ENCODE results near the gene YIPF2. TPM values are rescaled to one million over a fixed set of nuclear protein-coding genes. Genes with fewer than 3 reads are reported as not detected.

The YIPF2 gene
- total RNA-seq, 1 experiment from 2014 or later = 65.5 TPM

DNA sequence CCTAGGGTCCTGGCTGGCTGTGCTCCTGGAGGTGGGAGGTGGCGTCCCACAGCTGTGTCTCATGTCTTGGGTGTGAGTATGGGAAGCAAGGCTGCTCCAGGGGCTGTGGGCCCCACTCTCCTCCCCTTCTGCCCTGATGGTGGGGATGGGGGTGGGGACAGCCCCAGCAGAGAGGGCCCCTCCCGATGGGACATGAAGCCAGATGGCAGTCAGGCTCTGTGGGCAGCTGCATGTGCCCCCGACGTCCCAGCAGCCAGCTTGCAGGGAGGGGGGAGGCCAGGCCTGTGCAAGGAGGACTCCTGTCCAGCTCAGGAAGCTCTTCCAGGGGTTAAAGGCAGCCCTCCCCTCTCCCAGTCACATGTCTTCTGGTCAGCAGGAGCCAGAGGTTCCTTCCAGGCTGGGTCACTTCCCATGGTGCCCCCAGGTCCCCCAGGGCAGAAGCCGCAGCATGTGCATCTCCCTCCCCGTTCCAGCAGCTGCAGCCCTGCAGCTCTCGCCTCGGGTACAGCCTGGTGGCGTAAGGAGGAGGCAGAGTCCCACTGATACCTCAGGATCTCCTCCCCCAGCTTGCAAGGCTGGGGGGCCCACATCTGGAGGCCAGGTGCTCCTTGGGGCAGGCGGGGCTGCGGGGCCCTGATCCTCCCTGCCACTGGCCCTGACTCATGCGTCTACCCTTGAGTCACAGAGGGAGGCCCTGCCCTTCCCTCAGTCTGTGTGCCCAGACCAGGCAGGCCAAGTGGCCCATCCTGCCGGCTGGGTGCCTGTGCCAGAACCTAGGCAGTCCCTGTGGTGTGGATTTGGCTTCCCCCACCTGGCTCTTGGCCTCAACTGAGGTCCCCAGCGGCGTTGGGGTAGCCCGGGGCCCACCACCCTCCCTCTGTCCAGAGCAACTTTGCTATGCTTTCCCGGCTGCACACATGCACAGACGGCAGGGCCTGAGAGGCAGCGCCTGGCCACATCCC, 13.0 kb downstream of the YIPF2 start:
- Mint-ChIP-seq H3K4me3 (ENCODE audit: unreplicated experiment) (peak overlapping the region; percentile 25), H3K27ac (ENCODE audit: low read depth, unreplicated experiment) (peak overlapping the region; percentile 57), H3K9me3 (ENCODE audit: unreplicated experiment) (no peaks in the 10 kb centered on the region), H3K36me3 (ENCODE audit: insufficient read depth, unreplicated experiment) (peaks cover 81% of the 10 kb centered on the region), H3K4me1 (ENCODE audit: insufficient read depth, unreplicated experiment) (peaks cover 5% of the 10 kb centered on the region), H3K27me3 (ENCODE audit: insufficient read depth, unreplicated experiment) (no peaks in the 10 kb centered on the region)
- ChIA-PET POLR2A (interaction anchor here (0.6 kb wide), 1 partner anchor 50 kb away, joined by 3 read pairs; no protein-coding TSS in a partner anchor), CTCF (interaction anchor here (0.7 to 2.0 kb wide), 6 partner anchors 16 to 49 kb away, joined by 3 to 11 read pairs (median 3); no protein-coding TSS in a partner anchor)
- no TSS peak for BruUV-seq (replicated peaks)
- intact Hi-C loops (cut with micrococcal nuclease) = loop anchor here (5.0 kb wide), 1 partner anchor 43 kb away; the partner anchor contains the start of gene CARM1
- peak; percentile 92 for DNase-seq (ENCODE audit: unreplicated experiment)
- TF ChIP-seq, protein P1, sequence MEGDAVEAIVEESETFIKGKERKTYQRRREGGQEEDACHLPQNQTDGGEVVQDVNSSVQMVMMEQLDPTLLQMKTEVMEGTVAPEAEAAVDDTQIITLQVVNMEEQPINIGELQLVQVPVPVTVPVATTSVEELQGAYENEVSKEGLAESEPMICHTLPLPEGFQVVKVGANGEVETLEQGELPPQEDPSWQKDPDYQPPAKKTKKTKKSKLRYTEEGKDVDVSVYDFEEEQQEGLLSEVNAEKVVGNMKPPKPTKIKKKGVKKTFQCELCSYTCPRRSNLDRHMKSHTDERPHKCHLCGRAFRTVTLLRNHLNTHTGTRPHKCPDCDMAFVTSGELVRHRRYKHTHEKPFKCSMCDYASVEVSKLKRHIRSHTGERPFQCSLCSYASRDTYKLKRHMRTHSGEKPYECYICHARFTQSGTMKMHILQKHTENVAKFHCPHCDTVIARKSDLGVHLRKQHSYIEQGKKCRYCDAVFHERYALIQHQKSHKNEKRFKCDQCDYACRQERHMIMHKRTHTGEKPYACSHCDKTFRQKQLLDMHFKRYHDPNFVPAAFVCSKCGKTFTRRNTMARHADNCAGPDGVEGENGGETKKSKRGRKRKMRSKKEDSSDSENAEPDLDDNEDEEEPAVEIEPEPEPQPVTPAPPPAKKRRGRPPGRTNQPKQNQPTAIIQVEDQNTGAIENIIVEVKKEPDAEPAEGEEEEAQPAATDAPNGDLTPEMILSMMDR (IDR thresholded peaks at IDR 0.05; ENCODE audit: unreplicated experiment) = no peak

DNA sequence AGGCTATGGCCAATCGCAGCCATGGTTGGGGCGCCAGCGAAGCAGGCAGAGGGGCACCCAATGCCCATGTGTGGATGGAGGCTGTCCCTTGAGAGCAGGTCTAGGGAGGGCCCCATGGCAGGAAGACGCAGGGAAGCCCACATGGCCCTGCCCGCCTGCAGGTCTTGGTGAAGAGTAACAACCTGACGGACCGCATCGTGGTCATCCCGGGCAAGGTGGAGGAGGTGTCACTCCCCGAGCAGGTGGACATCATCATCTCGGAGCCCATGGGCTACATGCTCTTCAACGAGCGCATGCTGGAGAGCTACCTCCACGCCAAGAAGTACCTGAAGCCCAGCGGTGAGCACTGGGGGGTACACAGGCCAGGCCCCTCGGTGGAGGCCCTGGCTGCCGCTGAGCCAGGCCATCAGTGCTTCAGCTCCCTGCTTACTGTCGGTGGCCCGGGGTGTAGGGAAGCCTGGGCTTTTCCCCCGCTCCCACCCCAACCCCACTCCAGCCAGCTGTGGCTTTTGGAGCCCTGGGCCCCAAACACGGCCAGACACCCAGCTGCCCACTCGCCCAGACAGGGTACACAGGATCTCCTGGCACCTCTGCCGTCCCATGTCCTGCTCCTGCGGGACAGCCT, 14.6 kb downstream of the YIPF2 start:
- TF ChIP-seq, protein P1 (IDR thresholded peaks at IDR 0.05; ENCODE audit: unreplicated experiment) = no peak
- Mint-ChIP-seq H3K27ac (ENCODE audit: low read depth, unreplicated experiment) (no peak overlapping the region), H3K4me3 (ENCODE audit: unreplicated experiment) (no peak overlapping the region), H3K4me1 (ENCODE audit: insufficient read depth, unreplicated experiment) (peaks cover 5% of the 10 kb centered on the region), H3K27me3 (ENCODE audit: insufficient read depth, unreplicated experiment) (no peaks in the 10 kb centered on the region), H3K9me3 (ENCODE audit: unreplicated experiment) (no peaks in the 10 kb centered on the region), H3K36me3 (ENCODE audit: insufficient read depth, unreplicated experiment) (peaks cover 83% of the 10 kb centered on the region)
- DNase-seq (ENCODE audit: unreplicated experiment) = no peak
- ChIA-PET POLR2A (no interaction called here), CTCF (interaction anchor here (0.6 kb wide), 2 partner anchors 249 to 285 kb away, joined by 3 read pairs; no protein-coding TSS in a partner anchor)
- BruUV-seq (replicated peaks) = no TSS peak
- intact Hi-C loops (cut with micrococcal nuclease) = no loop called here

DNA sequence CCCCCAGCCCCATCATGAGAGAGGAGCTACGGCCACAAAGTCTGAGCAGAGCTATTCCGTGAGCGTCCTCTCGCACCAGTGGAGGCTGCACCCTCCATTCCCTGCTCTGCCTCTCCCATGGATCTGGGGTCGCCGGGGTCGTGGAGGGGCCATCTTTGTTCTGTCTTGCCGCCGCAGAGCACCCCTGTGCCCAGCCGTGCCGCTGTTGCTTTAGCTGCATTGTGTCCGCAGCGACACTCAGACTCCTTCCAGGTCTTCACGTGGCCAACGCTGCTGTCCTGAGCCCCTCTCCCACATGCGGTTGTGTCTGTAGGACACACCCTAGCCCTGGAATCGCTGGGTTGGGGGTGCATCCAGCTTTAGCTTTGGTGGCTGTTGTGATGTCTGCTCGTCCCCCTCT, 15.8 kb downstream of the YIPF2 start:
- Mint-ChIP-seq H3K4me3 (ENCODE audit: unreplicated experiment) (no peak overlapping the region), H3K36me3 (ENCODE audit: insufficient read depth, unreplicated experiment) (peaks cover 85% of the 10 kb centered on the region), H3K4me1 (ENCODE audit: insufficient read depth, unreplicated experiment) (peaks cover 5% of the 10 kb centered on the region), H3K27ac (ENCODE audit: low read depth, unreplicated experiment) (no peak overlapping the region), H3K27me3 (ENCODE audit: insufficient read depth, unreplicated experiment) (no peaks in the 10 kb centered on the region), H3K9me3 (ENCODE audit: unreplicated experiment) (no peaks in the 10 kb centered on the region)
- intact Hi-C loops (cut with micrococcal nuclease) = no loop called here
- ChIA-PET CTCF (no interaction called here), POLR2A (interaction anchor here (0.6 kb wide), 1 partner anchor 8 kb away, joined by 3 read pairs; no protein-coding TSS in a partner anchor)
- TF ChIP-seq, protein P1 (IDR thresholded peaks at IDR 0.05; ENCODE audit: unreplicated experiment) = no peak
- BruUV-seq (replicated peaks) = no TSS peak
- no peak for DNase-seq (ENCODE audit: unreplicated experiment)

Data from MCF 10A (cell line).